Endothelial cell of umbilical vein (primary cell): ENCODE results near the gene OPCML. TPM values are rescaled to one million over a fixed set of nuclear protein-coding genes. Genes with fewer than 3 reads are reported as not detected.

ENCODE experiments used
- BruUV-seq: library from RNA; stranded (reverse); fragments of 400-500 nt; replicated peaks from 2 replicates; lab custom pipeline; 2021; lab: Mats Ljungman, UMichigan
- CTCF ChIA-PET: fragments of 300-600, 350-600 bp; sonication (Branson Sonifier 250); formaldehyde crosslinking; loops from one replicate; lab custom pipeline; 2021; ENCODE audit warnings: antibody characterized with exemption, inconsistent platforms; lab: Charles Lee
- POLR2A ChIA-PET: fragments of 300-600, 350-600 bp; sonication (Branson Sonifier 250); formaldehyde crosslinking; loops from one replicate; lab custom pipeline; 2021; ENCODE audit warnings: antibody characterized with exemption, inconsistent platforms; lab: Charles Lee
- DNase-seq: peaks from one replicate; pipeline ENCODE4 v3.0.0-alpha.2; 2011; ENCODE audit warnings: low read depth, low spot score
- FAIRE-seq: peaks from 2 replicates; lab custom pipeline; 2011; peaks lifted over from hg19 to GRCh38; lab: Jason Lieb, UNC
- H2AFZ ChIP-seq: 2 replicates; pipeline ENCODE4 v1.6.0; 2012; ENCODE audit warnings: low read depth, low read length, control low read depth, inconsistent platforms
- H3K27ac ChIP-seq: 2 replicates; pipeline ENCODE4 v1.5.1; 2011; ENCODE audit warnings: low read depth, mild to moderate bottlenecking, control low read depth, low read length, moderate library complexity; ENCODE audit not compliant: insufficient read depth
- H3K27me3 ChIP-seq, 2 experiments: 2 replicates each; pipeline versions ENCODE4 v1.6.0 to v1.6.1; 2011; ENCODE audit warnings: low read length in 2 of 2, mixed read lengths in 1 of 2; ENCODE audit not compliant: control insufficient read depth in 2 of 2, insufficient read depth in 2 of 2
- H3K36me3 ChIP-seq, 2 experiments: 2 replicates in 1 of 2; 3 replicates in 1 of 2; pipeline ENCODE4 v1.5.1; 2011; ENCODE audit warnings: low read length in 2 of 2, mild to moderate bottlenecking in 1 of 2, moderate library complexity in 1 of 2; ENCODE audit not compliant: control insufficient read depth in 2 of 2, insufficient read depth in 2 of 2; ENCODE audit errors: extremely low read depth in 1 of 2
- H3K4me1 ChIP-seq: 3 replicates; pipeline ENCODE4 v1.5.1; 2011; ENCODE audit warnings: mild to moderate bottlenecking, low read length; ENCODE audit not compliant: control insufficient read depth, insufficient read depth; ENCODE audit errors: extremely low read depth
- H3K4me2 ChIP-seq: 2 replicates; pipeline ENCODE4 v1.6.1; 2011; ENCODE audit warnings: low read length, control low read depth, mixed read lengths; ENCODE audit not compliant: insufficient read depth
- H3K4me3 ChIP-seq, 3 experiments: fragments of 200-600 bp in 1 of 3; sonication (generic), shearing (Covaris generic) in 1 of 3; replicated peaks in 1 of 3; 2 replicates each; pipeline ENCODE4 v1.5.1; 2011 to 2016; ENCODE audit warnings: control low read depth in 3 of 3, low read length in 3 of 3, mild to moderate bottlenecking in 2 of 3, inconsistent platforms in 1 of 3, low read depth in 1 of 3, moderate library complexity in 1 of 3; ENCODE audit not compliant: insufficient read depth in 1 of 3
- H3K79me2 ChIP-seq: 2 replicates; pipeline ENCODE4 v1.6.0; 2012; ENCODE audit warnings: low read length, inconsistent platforms; ENCODE audit not compliant: control insufficient read depth, insufficient read depth
- H3K9ac ChIP-seq: replicated peaks from 2 replicates; pipeline ENCODE3; 2011; ENCODE audit warnings: low read length, control low read depth; ENCODE audit not compliant: insufficient read depth; ENCODE audit errors: extremely low read depth
- H3K9me1 ChIP-seq: replicated peaks from 3 replicates; pipeline ENCODE4 v1.6.0; 2011; ENCODE audit warnings: mild to moderate bottlenecking, low read length; ENCODE audit not compliant: control insufficient read depth, insufficient read depth; ENCODE audit errors: extremely low read depth
- H3K9me3 ChIP-seq: replicated peaks from 2 replicates; pipeline ENCODE4 v1.5.1; 2012; ENCODE audit warnings: low read length, inconsistent platforms; ENCODE audit not compliant: control insufficient read depth, insufficient read depth
- H4K20me1 ChIP-seq: replicated peaks from 2 replicates; pipeline ENCODE3; 2011; ENCODE audit warnings: mild to moderate bottlenecking, low read length; ENCODE audit not compliant: control insufficient read depth, insufficient read depth; ENCODE audit errors: extremely low read depth
- CTCF ChIP-seq, 2 donors: IDR thresholded peaks; 1 replicate in 1 of 2; 2 replicates in 1 of 2; pipeline ENCODE4 v1.5.1; 2011; ENCODE audit warnings: low read length in 2 of 2, mild to moderate bottlenecking in 2 of 2, moderate library complexity in 2 of 2, control low read depth in 1 of 2, inconsistent platforms in 1 of 2, low read depth in 1 of 2; ENCODE audit not compliant: insufficient read depth in 1 of 2; ENCODE audit errors: extremely low read depth in 1 of 2
- EZH2 ChIP-seq: IDR thresholded peaks from 2 replicates; pipeline ENCODE4 v1.6.1; 2012; ENCODE audit warnings: borderline replicate concordance, low read depth, mild to moderate bottlenecking, moderate library complexity, low read length, inconsistent platforms; ENCODE audit not compliant: severe bottlenecking
- FOS ChIP-seq: IDR thresholded peaks from 2 replicates; pipeline ENCODE4 v1.6.1; 2011; ENCODE audit warnings: mild to moderate bottlenecking, low read length, moderate library complexity, borderline replicate concordance; ENCODE audit not compliant: insufficient read depth
- GATA2 ChIP-seq: IDR thresholded peaks from 2 replicates; pipeline ENCODE4 v1.7.0; 2011; ENCODE audit warnings: low read depth, mild to moderate bottlenecking, moderate library complexity, mixed read lengths, low read length; ENCODE audit not compliant: insufficient read length, insufficient read depth
- JUN ChIP-seq: IDR thresholded peaks from 2 replicates; pipeline ENCODE4 v1.6.1; 2011; ENCODE audit warnings: borderline replicate concordance, low read depth; ENCODE audit not compliant: insufficient read length, insufficient read depth
- MAX ChIP-seq: IDR thresholded peaks from 2 replicates; pipeline ENCODE4 v1.6.1; 2011; ENCODE audit not compliant: insufficient read depth, insufficient read length
- MYC ChIP-seq: IDR thresholded peaks from one replicate; pipeline ENCODE4 v1.6.1; 2011; ENCODE audit warnings: mild to moderate bottlenecking, low read depth, low read length
- POLR2A ChIP-seq: IDR thresholded peaks from 2 replicates; pipeline ENCODE4 v1.6.1; 2012; ENCODE audit warnings: low read depth, mild to moderate bottlenecking, control low read depth, low read length
- POLR2AphosphoS5 ChIP-seq: IDR thresholded peaks from 2 replicates; pipeline ENCODE4 v1.6.1; 2012; ENCODE audit warnings: low read depth, mild to moderate bottlenecking, control low read depth, low read length, moderate library complexity; ENCODE audit not compliant: insufficient read depth
- dilution Hi-C: fragments of 300-500 bp; cut with MboI; formaldehyde crosslinking; loops from one replicate; pipeline ENCODE4 v1.15.0; 2019; ENCODE audit warnings: low sequenced_read_pairs; ENCODE audit not compliant: extremely low pct_ligation_motif_present
- intact Hi-C: fragments of 100-400 bp; cut with micrococcal nuclease; formaldehyde crosslinking; loops from one replicate; pipeline ENCODE4 v1.10.0; 2022
- polyA plus RNA-seq, 4 experiments: library from polyadenylated mRNA; depleted of rRNA in 3 of 4; stranded (reverse) in 3 of 4; unstranded in 1 of 4; fragments of >200 nt; gene quantifications; 2 replicates each; pipeline versions ENCODE4 v1.2.1 to v1.2.3, GENCODE V29; 2011 to 2012; ENCODE audit warnings: missing spikeins in 1 of 4
- total RNA-seq: library from RNA; stranded (reverse); gene quantifications from 2 replicates; pipeline ENCODE4 v1.2.3, GENCODE V29; 2021

The OPCML gene
- total and polyA plus RNA-seq, 2 donors (not counting 3 experiments of a cell fraction or from before 2014, with no cell fraction given), result not detected

DNA sequence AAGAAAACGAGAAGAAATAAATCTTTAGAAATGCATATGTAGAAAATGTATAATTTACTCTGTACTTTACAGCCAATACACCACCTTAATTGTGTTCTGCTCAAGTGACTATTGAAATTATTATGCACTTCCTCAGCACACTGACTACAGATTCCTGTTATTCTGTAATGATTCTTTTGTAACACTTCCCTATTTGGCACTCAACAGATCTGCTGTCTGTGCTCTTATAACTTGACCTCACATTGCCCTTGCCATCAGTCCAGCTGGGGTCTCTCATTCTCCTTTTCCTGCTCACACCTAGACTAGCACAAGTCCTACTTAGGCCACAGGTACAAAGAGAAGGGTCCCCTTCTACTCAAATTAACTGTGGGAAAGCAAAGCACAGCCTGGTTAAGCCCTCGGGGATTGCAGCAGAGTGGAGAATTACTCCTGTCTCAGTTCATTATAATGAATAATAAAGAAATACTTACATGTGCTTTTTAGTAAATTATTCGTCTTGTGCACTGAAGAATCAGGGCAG lies 860.4 kb downstream of the OPCML start:
- H3K9me3 ChIP-seq, result no peaks in the 10 kb centered on the region
- no peaks in the 10 kb centered on the region for H3K36me3 ChIP-seq
- DNase-seq (peak; percentile 4), FAIRE-seq (no peak)
- CTCF ChIA-PET, result no interaction called here
- H4K20me1 ChIP-seq, result no peaks in the 10 kb centered on the region
- POLR2A ChIA-PET, result no interaction called here
- dilution Hi-C loops, result no loop called here
- no peak for TF ChIP-seq POLR2A
- intact Hi-C loops, result no loop called here
- no peak overlapping the region for H3K4me3 ChIP-seq
- H2AFZ ChIP-seq, result no peak overlapping the region
- H3K4me1 ChIP-seq, result no peaks in the 10 kb centered on the region
- no peaks in the 10 kb centered on the region for H3K79me2 ChIP-seq
- H3K4me2 ChIP-seq, result no peak overlapping the region
- no peaks in the 10 kb centered on the region for H3K9me1 ChIP-seq
- H3K27ac ChIP-seq, result no peak overlapping the region
- no TSS peak for BruUV-seq
- no peak overlapping the region for H3K9ac ChIP-seq
- no peaks in the 10 kb centered on the region for H3K27me3 ChIP-seq

GRCh38 chr11:132670921-132671675 lies 861.2 kb downstream of the OPCML start:
- CTCF ChIA-PET, result no interaction called here
- H2AFZ ChIP-seq, result no peak overlapping the region
- H3K27ac ChIP-seq, result no peak overlapping the region
- H3K4me3 ChIP-seq, result no peak overlapping the region
- H3K79me2 ChIP-seq, result no peaks in the 10 kb centered on the region
- POLR2A ChIA-PET, result no interaction called here
- no peaks in the 10 kb centered on the region for H4K20me1 ChIP-seq
- H3K4me1 ChIP-seq, result no peaks in the 10 kb centered on the region
- H3K27me3 ChIP-seq, result no peaks in the 10 kb centered on the region
- H3K9me3 ChIP-seq, result no peaks in the 10 kb centered on the region
- no peaks in the 10 kb centered on the region for H3K36me3 ChIP-seq
- BruUV-seq, result no TSS peak
- DNase-seq, result no peak
- no peak overlapping the region for H3K9ac ChIP-seq
- no peak overlapping the region for H3K4me2 ChIP-seq
- FAIRE-seq, result no peak
- no peak for TF ChIP-seq MAX
- no peak for TF ChIP-seq FOS
- TF ChIP-seq CTCF (IDR thresholded peaks at IDR 0.05; ENCODE audit: extremely low read depth in 1 of 2, insufficient read depth in 1 of 2, low read depth in 1 of 2, low read length in 2 of 2), result no peak
- TF ChIP-seq MYC, result no peak
- no peak for TF ChIP-seq POLR2A
- TF ChIP-seq POLR2AphosphoS5, result no peak
- TF ChIP-seq GATA2, result no peak
- TF ChIP-seq EZH2, result no peak
- no peak for TF ChIP-seq JUN
- dilution Hi-C loops, result no loop called here
- no peaks in the 10 kb centered on the region for H3K9me1 ChIP-seq
- intact Hi-C loops, result no loop called here
